GM19372 (cell line): Measurements from ENCODE around the gene SERPINI2.
"Not testable (repeated sequence)": the region's sequence is repeated elsewhere in the genome, so short reads cannot be mapped to it uniquely, and the experiment has no call there.

Experiments
- ATAC-seq: cut with Tn5 transposase; IDR thresholded peaks from one replicate; pipeline ENCODE4 v1.9.1; 2021; ENCODE audit warnings: mild to moderate bottlenecking, low read depth, moderate library complexity; ENCODE audit not compliant: unreplicated experiment

The SERPINI2 gene

DNA sequence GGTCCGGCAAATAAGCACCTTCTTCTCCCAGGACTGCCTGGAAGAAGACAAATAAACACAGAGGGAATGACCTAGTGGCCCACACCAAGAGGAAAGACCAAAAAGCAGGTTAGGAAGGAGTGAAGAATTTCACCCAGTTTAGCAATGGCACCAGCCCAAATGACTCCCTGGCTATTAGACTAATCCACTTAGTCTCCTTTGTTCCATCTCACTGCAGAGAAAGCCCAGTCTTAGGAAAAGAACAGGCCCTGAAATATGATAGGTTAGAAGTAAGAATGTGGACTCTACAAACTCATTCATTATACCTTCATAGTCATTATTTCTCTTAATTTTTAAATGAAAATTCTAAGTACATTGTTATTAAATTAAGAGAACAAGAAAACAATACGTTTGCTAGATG lies 23.2 kb downstream of the SERPINI2 start:
- ATAC-seq = no peak

DNA sequence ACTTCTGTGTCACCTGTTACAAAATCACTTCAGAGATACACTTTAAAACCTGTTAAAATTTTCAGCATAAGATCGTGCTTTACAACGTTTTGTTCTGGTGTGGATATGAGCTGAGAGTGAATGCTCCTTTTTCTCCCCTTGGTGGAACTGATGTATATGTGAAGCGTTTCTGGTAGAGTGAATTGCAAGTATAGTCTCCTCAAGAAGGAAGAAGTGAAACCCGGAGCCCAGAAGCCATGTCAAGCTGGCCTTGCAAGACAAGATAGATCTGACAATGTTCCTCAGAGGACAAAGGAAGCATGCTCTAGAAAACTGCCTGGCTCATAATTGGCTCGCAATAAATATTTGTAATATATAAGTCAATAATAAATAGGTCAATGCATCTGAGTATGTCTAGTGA lies 23.6 kb downstream of the SERPINI2 start:
- no peak for ATAC-seq

DNA sequence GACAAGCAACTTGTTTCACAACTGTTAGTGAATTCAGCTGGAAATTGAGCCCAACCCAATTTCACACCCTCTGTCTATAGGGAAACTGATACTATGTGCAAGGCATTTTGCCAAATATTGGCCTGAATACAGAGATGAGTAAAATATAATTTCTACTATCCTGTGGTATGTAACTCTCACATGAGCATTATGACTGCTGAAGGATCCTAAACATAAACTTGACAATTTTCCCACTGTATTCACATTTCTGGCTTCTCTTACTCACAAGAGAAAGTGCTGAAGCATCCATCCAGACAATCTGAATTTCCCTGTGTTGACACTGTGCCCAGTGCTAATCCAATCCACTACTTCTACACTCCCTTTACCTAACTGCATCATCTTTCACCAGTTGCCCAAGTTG lies 28.4 kb downstream of the SERPINI2 start:
- no peak for ATAC-seq

DNA sequence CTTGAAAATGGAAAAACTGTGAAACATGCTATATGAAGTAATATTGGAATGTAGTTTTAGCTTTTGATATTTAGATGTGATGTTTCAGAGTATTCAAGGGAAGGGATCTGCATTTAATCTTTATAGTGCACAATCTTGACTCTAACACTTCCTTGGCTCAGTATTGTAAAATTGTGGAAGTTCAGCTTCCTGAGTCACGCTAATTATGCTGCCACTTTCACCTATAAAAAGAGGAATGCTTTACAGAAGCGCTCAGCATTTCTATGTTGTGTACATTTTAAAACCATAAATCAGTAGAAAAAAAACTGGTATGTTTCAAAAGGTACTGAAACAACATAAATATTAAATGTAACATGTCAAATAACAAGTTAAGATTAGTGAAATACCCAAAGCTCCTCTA lies 32.6 kb downstream of the SERPINI2 start:
- ATAC-seq = no peak

DNA sequence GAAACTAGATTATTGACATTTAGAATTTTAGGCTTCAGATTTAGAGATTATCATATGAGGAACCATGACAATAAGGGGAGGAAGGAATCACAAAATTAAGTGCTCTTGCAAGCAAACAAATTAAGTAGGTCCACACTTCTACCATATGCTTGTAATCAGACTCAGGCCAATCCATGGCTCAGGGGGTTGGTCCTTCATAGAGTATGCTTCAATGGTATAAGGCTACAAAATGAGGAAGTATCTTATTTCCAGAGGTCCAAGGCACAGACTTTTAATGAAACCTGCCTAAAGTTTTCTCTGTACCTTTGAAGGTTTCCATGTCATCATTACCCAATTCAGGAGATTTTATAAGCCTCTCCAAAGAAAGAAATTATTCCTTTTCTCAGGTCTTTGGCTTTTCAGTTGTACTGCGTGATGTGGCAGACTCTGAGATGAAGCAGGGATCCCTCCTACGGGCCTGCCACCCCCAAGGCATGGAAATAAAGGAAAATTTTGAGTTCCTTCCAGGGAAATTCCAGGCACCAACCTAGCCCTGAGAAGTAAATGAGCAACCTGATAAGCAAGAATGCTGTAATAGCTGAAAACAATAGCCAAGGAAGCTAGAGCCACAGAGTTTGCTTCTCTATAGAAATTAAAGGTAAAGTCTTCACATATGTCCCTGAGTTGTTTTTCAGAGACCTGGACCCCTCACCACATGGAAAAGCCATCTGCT lies 36.3 kb downstream of the SERPINI2 start:
- no peak for ATAC-seq

DNA sequence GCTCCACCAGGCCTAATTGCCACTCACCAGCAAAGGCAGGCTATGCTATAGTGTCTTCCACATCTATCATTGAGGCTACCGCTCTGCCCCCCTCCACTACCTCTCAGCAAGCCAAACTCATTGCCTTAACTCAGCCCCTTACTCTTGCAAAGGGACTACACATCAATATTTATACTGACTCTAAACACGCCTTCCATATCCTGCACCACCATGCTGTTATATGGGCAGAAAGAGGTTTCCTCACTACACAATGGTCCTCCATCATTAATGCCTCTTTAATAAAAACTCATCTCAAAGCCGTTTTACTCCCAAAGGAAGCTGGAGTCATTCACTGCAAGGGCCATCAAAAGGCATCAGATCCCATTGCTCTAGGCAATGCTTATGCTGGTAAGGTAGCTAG lies 46.9 kb downstream of the SERPINI2 start:
- ATAC-seq = not testable (repeated sequence)

DNA sequence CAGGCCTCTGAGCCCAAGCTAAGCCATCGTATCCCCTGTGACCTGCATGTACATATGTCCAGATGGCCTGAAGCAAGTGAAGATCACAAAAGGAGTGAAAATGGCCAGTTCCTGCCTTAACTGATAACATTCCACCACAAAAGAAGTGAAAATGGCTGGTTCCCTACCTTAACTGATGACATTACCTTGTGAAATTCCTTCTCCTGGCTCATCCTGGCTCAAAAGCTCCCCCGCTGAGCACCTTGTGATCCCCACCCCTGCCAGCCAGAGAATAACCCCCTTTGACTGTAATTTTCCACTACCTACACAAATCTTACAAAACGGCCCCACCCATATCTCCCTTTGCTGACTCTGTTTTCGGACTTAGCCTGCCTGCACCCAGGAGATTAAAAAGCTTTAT lies 51.4 kb downstream of the SERPINI2 start:
- ATAC-seq = not testable (repeated sequence)

DNA sequence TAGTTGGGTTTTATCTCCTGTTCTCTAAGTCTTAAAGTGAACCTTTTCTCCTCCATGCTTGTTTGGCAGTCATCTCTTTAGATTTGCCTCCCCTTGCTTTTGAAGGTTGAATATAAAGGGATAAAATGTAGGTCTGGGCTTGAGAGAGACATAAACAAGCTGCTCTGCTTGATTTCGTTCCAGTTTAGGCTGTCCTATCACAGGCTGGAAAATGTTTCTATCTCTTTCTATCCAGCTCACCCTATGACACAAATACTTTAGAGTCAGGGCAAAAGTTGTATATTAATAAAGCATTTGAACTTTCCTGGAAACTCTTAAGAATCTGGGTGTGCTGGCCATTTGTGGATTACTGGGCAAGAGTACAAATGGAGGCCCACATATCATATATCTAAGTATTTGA lies 64.2 kb downstream of the SERPINI2 start:
- no peak for ATAC-seq

DNA sequence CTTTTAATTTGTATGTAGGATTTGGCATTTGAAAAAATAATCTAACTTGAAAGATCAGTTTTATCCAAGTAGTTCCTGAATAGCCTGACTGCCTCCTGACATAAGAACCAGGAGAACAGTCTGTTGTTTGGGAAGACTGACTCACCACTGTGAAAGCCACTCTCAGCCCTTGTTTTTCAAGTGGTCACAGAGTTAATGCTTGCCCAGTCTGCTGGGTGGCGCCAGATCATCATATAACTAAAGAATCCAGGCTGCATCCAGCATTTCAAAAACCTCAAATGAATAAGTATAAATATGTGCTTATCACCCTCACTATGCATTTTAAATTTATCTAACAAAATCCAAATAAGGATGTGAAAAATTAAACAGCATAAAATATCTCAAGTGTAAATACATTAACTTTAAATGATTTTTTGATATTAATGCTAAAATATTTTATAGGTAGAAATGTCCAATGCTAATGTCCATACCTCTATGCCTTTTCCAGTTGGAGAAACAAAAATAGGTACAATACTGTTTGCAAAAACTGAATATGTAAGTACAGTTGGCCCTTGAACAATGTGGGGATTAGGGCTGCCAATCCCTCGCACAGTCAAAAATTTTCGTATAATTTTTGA lies 66.9 kb downstream of the SERPINI2 start:
- no peak for ATAC-seq

DNA sequence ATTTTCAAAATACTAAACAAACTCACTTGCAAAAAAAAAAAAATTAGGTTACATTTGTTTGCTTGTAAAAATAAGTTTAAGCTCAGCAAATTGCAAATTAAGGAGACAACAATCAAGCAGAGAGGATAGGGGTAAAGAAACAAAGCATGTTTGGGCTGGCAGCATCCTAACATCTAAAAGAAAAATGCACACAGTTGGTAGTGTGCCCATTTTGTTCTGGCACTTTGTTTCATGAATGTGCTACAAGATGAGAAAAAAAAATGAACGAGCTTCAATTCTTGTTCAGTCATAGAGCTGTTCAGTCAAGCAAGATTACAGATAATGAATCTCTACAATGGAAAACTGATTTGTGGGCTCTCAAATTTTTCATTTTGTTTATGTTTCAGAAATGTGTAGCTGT lies 76.0 kb downstream of the SERPINI2 start:
- ATAC-seq = no peak

DNA sequence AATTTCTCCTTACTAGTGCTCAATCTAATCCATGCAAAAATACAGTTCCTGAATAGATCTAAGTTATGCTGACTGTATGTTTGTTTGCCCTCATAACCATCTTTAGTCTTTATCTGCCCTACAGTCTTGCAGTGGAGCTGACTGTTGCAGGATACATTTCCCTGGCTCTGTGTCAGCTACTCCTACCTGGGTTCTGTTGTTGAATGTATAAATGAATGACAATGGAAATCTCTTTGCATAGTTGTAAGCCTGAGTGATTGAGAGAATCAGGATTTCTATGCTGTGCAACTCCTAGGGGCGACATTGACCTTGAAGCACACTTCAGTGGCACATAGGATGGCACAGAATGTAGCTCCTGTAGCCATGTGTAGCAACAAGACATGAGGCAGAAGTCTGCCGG lies 77.8 kb downstream of the SERPINI2 start:
- no peak for ATAC-seq

DNA sequence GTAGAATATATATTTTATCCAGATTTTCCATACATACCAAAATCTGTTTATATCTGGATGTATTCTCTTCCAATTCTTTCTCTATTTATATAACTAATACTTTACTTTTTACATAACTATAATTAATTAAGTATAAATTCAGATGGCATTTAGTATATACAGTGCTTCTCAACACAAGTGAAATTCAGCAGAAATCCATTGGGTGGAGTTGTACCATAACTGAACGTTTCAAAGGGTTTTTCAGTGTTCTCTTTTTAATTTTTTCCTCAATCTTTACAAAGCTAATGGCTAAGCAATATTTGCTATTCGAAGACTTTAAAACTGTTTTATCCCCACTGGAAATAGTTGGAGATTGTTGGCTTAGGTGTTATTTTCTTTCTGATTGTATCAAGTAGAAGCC lies 79.8 kb downstream of the SERPINI2 start:
- ATAC-seq = no peak
